Myocyte (in vitro differentiated cells): ENCODE results near the gene CDH13. TPM values are rescaled to one million over a fixed set of nuclear protein-coding genes. Genes with fewer than 3 reads are reported as not detected.
A peak's percentile ranks its signal among the peaks of the same experiment; 100 is the strongest.

Experiments
- DNase-seq: peaks from one replicate; pipeline ENCODE4 v3.0.0-alpha.2; 2012; ENCODE audit warnings: low read depth
- total RNA-seq: library from RNA; depleted of rRNA; stranded (reverse); fragments of >200 nt; gene quantifications from 2 replicates; pipeline ENCODE4 v1.2.3, GENCODE V29; 2014

CDH13 gene
- total RNA-seq, 1 donor from 2014 or later: 160 TPM

DNA sequence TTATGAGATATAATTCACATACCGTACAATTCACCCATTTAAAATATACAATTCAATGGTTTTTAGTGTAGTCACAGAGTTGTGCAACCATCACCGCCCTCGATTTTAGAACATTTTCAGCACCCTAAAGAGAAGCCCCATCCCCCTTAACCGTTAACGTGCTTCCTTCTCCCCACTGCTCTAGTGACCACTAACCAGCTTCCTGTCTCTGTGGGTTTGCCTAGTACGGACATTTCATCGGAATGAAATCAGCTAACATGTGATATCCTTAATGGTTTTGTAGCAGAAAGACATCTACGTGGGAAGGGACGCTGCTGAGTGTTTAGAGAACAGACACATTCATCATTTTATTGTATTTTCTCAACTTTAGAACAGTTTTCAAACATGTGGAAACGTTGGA, 1100.2 kb downstream of the CDH13 start:
- DNase-seq: peak; percentile 64

DNA sequence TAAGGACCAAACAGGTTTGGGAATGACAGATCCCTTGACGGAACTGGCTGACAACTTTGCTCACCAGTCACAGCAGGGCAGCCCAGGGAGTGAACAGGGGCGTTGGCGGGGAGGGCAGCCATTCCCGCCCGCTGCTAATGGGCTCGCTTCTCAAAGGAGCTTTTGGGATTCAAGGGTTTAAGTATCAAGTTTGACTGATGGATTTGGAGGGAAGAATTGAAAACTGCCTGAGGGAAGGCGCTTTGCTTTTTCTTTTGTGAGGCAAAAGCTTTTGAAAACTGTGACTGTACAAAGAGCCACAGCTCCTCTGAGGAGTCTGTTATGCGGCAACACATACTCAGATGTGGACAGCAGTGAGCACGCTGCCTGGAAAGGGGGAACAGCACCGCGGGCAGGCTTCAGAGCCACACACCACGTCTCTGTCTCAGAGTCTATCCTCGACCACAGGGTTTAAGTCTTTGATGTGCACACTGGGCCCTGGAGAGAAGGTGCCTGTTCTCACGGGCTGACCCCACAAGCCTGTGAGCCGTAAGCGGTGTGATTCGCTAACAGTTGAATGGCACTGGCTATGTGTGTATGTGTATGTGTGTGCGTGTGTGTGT, 1101.1 kb downstream of the CDH13 start:
- DNase-seq: no peak

DNA sequence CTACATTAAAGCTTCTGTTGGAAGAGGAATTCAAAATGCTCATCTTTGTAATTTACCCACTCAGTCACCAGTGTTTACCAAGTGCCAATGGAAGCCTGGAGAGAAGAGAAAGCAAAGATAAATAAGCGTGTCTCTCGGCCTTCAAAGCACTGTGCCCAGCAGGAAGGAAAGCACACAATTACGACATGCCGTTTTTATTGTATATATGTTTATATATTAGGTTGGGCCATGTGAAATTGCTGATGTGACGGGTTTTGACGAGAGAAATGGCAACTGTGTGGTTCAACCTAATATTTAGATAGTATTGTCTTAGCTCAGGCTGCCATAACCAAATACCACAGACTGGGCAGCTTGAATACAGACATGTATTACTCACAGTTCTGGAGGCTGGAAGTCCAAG, 1101.7 kb downstream of the CDH13 start:
- no peak for DNase-seq

GRCh38 chr16:83730812-83731211, 1104.0 kb downstream of the CDH13 start:
- DNase-seq: no peak

DNA sequence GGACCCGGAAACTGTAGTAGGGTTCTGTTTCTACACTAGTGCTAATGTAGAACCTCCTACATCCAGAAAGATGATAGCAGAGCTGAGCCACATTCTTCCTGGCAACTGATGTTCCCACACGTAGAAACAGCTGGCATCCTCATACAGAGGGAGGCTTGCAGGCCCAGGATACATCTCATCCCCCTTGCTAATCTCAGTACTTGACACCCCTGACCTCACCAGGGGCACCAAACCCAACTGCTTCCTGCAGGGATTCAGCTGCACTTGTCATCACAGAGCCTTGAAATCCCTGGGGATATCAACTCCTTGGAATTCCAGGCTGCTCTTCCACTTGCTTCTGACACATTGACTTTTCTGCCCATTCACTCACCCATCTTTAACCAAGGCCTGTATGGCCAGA, 1105.8 kb downstream of the CDH13 start:
- peak; percentile 57 for DNase-seq

DNA sequence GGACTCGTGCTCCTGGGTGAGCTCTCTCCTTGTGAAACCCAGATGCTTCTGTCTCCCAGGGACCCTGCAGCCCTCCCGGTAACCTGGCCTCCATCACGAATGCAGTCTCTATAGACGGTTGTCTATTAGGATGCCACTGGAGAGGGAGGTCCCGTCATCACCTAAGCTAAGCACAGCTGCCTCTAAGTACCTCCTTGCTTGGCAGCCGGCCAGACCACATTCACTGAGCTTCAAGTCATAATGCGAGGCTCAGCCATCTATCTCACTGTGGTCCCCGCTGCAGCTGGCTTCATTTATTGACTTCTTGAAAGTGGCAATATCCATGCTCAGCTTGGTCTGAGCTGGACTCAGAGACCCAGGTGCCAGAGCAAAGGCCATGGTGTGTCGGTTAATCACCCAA, 1106.5 kb downstream of the CDH13 start:
- peak; percentile 41 for DNase-seq

GRCh38 chr16:83734136-83734535, 1107.4 kb downstream of the CDH13 start:
- DNase-seq: no peak

DNA sequence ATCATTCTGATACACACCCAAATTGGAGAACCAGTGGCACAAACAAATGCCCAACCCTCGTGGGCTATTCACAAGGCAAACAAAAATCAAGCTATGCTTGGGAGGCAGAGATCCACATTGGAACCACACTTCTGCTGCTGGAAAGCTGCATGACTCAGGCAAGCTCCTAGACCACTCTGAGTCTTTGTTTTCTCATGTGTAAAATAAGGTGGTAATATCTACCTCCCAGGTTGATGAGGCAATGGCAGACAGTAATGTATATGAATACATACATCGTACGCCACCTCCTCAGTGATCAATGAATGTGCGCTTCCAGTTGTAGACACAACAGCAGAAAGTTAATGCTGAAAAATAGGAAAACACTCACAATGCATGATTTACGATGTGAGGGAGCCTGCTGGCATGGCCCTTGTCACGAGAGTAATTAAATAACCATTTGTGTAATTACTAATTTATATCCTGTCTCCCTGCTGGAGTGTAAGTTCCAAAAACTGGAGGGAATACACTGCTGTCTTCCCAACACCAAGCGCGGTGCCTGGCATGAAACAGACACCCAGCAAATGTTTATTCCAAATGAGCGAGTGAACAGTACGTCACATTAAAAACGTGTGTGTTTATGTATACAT, 1111.1 kb downstream of the CDH13 start:
- DNase-seq: no peak

DNA sequence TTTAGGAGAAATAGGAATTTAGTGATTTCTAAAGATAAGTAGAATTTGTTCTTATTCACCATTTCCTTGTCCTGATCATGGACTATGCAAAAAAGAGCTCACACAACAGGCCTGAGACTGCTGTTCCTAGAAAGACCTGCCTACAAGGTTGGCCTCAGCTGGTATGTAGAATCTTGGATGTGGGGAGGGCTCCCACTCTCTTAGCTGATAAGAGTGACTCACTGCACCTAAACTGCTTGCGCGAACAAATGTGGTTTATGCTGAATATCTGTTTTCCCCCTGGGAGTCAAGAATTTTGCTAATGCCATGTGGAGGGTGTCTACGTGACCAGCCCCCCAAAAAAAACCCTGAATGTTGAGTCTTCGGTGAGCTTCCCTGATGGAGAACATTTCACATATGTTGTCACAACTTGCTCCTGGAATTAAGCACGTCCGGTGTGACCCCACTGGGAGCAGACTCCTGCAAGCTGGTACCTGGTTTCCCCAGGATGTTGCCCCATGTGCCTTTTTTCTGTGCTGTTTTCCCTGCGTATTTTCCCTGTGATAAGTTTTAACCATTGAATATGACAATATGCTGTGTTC, 1112.2 kb downstream of the CDH13 start:
- DNase-seq: no peak

GRCh38 chr16:83742124-83742899, 1115.5 kb downstream of the CDH13 start:
- no peak for DNase-seq

DNA sequence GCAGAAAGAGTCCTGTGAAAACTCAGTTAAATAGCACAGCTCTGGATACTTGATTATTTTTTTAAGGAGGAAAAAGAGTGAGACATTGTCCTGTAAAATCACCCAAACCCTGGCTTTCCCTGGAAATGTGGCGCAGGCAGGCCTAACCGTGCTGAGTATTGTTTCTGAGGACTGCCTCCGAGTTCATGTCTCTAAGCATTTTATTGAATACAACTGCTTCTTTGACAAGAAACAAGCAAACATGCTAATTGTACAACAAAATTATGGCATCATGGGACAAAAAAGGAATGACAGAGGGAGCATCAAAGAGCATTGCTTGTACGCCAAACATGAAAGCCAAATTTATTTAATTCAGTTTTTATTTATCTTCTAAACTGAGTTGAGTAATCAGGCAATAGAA, 1116.5 kb downstream of the CDH13 start:
- DNase-seq: no peak

- no peak for DNase-seq
Observed at GRCh38 chr16:83743720-83744119, 1117.0 kb downstream of the CDH13 start.

GRCh38 chr16:83744441-83744981, 1117.7 kb downstream of the CDH13 start:
- peak; percentile 40 for DNase-seq

GRCh38 chr16:83746611-83747010, 1119.8 kb downstream of the CDH13 start:
- no peak for DNase-seq

GRCh38 chr16:83747936-83748335, 1121.2 kb downstream of the CDH13 start:
- no peak for DNase-seq

DNA sequence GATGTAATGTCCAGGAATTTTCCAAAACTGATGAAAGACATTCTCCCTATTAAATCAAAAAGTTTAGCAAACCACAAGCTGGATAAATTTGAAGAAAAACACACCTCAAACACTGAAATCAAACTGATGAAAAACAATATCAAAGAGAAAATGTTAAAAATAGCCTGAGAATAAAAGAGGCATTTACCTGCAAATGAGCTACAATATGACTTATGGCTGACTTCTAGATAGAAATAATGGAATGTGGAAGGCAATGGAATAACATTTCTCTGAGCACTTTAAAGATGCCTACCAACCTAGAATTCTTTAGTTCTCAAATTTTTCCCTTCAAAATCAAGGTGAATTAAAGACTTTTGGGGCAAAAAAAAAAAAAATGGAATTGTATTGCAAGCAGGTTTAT, 1128.6 kb downstream of the CDH13 start:
- no peak for DNase-seq

DNA sequence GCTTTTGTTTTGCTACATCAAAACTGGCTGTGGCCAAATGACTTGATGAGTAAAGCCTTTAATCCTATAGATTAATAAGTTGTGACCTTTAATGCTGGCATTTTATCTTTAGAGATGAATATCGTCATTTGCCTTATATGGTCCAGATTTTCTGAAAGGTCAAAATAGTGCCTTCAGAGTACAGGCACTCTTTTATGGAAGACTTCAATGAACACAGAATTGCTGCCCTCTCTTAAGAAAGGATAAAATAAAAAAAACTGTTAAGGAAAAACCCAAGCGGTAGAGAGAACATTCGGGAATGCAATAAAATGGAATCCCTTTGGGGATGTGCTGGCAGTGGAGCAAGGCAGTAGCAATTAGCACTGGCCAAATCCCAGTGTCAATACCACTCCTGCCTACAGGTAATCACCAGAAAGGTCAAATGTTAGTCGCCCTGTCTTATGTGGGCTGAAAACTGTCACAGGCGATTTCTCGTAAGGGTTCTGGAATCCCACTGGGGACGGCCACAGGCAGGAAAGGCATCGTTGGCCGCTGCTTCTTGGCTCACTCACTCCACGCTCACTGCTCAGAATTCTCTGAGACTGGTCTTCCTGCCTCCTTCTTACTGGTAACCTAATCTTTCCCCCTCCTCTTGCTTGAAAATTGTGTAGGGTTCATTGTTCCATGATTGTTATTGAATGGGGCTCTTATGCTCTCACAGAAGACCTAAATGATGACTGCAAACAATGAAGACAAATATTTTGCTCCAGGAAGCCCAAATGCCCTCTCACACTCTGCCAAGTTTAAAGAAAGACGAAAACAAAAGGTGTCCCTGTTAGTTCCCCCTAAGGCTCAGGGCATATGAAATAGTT, 1135.6 kb downstream of the CDH13 start:
- no peak for DNase-seq

- no peak for DNase-seq
Observed at GRCh38 chr16:83762992-83763358, 1136.2 kb downstream of the CDH13 start.

GRCh38 chr16:83768986-83769385, 1142.2 kb downstream of the CDH13 start:
- DNase-seq: peak; percentile 4

DNA sequence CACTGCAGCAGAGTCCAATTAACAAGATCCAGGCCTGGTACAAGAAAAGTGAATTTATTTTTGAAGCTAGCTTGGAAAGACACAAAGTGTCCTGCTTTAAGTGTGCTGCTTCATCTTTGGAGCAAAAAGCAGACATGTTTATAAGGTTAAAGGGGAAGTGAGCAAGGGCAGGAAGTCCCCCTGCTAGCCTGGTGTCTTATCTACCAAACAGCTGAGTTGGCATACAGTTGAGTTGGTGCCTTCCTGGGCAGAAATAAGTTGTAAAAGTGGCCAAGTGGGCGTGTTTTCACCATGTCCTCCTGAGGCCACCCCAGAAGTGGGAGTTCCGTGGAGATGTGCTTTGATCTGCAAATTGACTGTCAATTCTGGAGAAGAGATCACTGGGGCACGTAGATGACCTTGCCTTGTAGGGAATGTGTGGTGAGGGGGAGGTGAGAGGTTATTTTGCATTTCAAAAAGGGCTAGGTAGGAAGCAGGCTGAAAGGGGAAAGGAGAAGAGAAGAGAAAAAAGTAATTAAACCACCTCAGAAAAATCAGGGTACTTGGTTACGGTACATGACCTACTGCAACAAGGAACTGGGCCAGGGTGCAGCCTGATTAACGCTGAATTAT, 1142.7 kb downstream of the CDH13 start:
- DNase-seq: no peak
